ENCODE results near the gene CASP6.

Gene CASP6

DNA sequence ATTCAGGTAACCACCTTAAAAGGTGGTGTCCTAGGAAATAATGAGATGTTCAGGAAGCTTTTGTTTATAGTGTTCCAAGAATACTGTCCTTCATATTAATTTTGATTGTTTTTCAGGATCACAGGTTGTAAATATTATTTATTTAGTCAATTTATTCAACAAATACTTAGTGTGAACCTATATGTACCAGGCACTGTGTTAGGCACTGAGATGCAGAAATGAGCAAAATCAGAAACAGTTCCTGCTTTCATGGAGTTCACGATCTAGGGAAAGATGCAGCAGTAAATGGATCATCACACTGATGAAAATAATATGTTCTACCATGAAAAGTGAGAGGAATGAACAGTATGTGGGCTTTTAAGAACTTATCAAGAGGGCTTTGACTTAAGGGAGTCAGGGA is 44.9 kb upstream of the CASP6 start:
- peaks cover 4% of the 10 kb centered on the region for H3K36me3 Mint-ChIP-seq (ENCODE audit: low read depth)
- TF ChIP-seq, protein P1, sequence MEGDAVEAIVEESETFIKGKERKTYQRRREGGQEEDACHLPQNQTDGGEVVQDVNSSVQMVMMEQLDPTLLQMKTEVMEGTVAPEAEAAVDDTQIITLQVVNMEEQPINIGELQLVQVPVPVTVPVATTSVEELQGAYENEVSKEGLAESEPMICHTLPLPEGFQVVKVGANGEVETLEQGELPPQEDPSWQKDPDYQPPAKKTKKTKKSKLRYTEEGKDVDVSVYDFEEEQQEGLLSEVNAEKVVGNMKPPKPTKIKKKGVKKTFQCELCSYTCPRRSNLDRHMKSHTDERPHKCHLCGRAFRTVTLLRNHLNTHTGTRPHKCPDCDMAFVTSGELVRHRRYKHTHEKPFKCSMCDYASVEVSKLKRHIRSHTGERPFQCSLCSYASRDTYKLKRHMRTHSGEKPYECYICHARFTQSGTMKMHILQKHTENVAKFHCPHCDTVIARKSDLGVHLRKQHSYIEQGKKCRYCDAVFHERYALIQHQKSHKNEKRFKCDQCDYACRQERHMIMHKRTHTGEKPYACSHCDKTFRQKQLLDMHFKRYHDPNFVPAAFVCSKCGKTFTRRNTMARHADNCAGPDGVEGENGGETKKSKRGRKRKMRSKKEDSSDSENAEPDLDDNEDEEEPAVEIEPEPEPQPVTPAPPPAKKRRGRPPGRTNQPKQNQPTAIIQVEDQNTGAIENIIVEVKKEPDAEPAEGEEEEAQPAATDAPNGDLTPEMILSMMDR (IDR thresholded peaks at IDR 0.05; ENCODE audit: unreplicated experiment in 3 of 3) = no peak
- H3K4me1 Mint-ChIP-seq = no peaks in the 10 kb centered on the region
- H3K4me3 Mint-ChIP-seq = no peak overlapping the region
- no peak overlapping the region for H3K27ac Mint-ChIP-seq
- no peaks in the 10 kb centered on the region for H3K27me3 Mint-ChIP-seq (ENCODE audit: low read depth)
- H3K9me3 Mint-ChIP-seq = no peaks in the 10 kb centered on the region

DNA sequence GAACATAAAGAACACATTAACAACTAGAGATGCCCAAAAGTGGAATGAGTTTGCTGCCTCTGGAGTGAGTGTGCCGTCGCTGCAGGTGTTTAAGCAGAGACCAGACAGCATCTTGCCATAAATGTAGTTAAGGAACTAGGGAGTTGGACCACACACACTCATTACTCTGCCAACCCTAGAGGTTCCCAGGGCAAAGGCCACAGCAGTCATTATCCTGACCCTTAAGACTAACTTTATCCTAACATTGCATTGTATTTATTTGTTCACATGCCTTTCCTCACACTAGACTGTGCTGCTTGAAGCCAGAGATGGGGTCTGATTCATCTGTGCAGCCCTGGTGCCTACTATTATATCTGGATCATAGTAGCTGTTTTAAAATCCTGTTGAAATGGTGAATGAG is 43.5 kb upstream of the CASP6 start:
- TF ChIP-seq, protein P1 (IDR thresholded peaks at IDR 0.05; ENCODE audit: unreplicated experiment in 3 of 3) = no peak
- Mint-ChIP-seq H3K27ac (no peak overlapping the region), H3K27me3 (ENCODE audit: low read depth) (no peaks in the 10 kb centered on the region), H3K9me3 (no peaks in the 10 kb centered on the region), H3K4me1 (no peaks in the 10 kb centered on the region), H3K4me3 (no peak overlapping the region), H3K36me3 (ENCODE audit: low read depth) (peaks cover 8% of the 10 kb centered on the region)

DNA sequence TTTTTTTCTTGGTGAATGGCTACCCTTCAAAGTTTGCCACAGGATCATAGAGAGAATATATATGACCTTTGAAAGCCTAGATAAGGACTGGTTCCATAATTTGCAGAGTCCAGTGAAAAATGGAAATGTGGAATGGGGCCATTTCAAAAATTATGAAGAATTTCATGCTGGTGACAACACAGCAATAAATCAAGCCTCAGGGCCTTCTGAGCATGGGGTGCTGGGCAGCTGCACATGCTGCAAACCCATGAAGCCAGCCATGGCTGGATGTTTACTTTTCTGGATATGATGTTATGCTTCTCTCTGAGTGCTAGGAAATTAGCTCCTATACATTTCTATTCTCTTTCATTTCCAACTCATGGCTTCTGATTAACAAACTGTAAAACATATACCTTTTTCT is 42.6 kb upstream of the CASP6 start:
- H3K4me3 Mint-ChIP-seq = no peak overlapping the region
- no peak overlapping the region for H3K27ac Mint-ChIP-seq
- TF ChIP-seq, protein P1 (IDR thresholded peaks at IDR 0.05; ENCODE audit: unreplicated experiment in 3 of 3) = no peak
- no peaks in the 10 kb centered on the region for H3K4me1 Mint-ChIP-seq
- H3K27me3 Mint-ChIP-seq (ENCODE audit: low read depth) = no peaks in the 10 kb centered on the region
- H3K9me3 Mint-ChIP-seq = no peaks in the 10 kb centered on the region
- peaks cover 8% of the 10 kb centered on the region for H3K36me3 Mint-ChIP-seq (ENCODE audit: low read depth)

DNA sequence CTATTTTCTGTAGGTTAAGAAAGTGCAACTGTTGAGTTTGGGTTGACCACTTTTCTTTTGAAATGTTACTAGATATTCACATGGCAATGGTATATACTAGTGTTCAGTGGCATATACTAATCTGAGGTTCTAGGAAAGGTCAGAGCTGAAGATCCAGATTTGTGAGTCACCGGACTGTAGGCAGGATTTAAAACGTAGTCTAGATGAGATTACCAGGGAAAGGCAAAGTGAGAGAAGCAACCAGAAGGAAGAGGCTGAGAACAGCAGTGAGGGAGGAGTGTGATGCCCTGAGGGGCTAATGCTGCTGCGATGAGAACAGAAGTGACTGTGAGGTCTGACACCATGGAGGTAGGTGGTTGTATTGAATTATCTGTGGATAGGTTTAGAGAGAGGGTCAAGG is 36.3 kb upstream of the CASP6 start:
- Mint-ChIP-seq H3K4me3 (no peak overlapping the region), H3K36me3 (ENCODE audit: low read depth) (peaks cover 3% of the 10 kb centered on the region), H3K9me3 (no peaks in the 10 kb centered on the region), H3K27ac (no peak overlapping the region), H3K4me1 (no peaks in the 10 kb centered on the region), H3K27me3 (ENCODE audit: low read depth) (no peaks in the 10 kb centered on the region)
- TF ChIP-seq, protein P1 (IDR thresholded peaks at IDR 0.05; ENCODE audit: unreplicated experiment in 3 of 3) = no peak

DNA sequence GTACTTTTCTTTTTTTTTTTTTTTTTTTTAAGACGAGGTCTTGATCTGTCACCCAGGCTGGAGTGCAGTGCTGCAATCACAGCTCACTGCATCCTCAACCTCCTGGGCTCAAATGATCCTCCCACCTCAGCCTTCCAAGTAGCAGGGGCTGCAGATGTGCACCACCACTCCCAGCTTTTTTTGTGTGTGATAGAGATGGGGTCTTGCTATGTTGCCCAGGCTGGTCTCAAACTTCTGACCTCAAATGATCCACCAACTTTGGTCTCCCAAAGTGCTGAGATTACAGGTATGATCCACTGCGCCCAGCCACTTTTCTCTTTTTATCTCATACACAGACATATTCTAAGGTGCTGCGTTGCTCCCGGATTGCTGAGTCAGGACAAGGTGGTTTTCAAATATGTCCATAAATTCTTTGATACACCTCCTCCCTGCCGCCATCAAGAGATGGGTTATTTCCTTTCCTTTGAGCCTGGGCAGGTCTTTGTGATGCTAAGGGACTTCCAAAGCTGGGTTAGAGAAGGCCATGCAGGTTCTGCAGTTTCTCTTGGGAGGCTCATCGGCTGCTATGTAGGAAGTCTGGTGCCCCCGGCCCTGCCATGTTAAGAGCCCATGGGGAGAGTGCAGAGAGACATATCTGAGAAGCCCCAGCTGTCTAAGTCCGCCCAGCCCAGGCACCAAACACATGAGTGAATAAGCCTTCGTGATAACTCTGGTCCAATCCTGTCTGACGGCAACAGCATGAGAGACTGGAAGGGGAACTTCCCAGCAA is 35.0 kb upstream of the CASP6 start:
- H3K4me3 Mint-ChIP-seq = no peak overlapping the region
- TF ChIP-seq, protein P1 (IDR thresholded peaks at IDR 0.05; ENCODE audit: unreplicated experiment in 3 of 3) = no peak
- H3K27ac Mint-ChIP-seq = no peak overlapping the region
- H3K4me1 Mint-ChIP-seq = no peaks in the 10 kb centered on the region
- H3K9me3 Mint-ChIP-seq = no peaks in the 10 kb centered on the region
- no peaks in the 10 kb centered on the region for H3K27me3 Mint-ChIP-seq (ENCODE audit: low read depth)
- peaks cover 6% of the 10 kb centered on the region for H3K36me3 Mint-ChIP-seq (ENCODE audit: low read depth)
